GM18508 (cell line): ENCODE data around the gene DTX3.
"Not testable (repeated sequence)": the region's sequence is repeated elsewhere in the genome, so short reads cannot be mapped to it uniquely, and the experiment has no call there.

Source experiments
- ATAC-seq: cut with Tn5 transposase; IDR thresholded peaks from one replicate; pipeline ENCODE4 v1.9.1; 2021; ENCODE audit warnings: moderate number of reproducible peaks; ENCODE audit not compliant: insufficient read depth, unreplicated experiment

DTX3 gene

GRCh38 chr12:57604454-57604991, at the start of gene DTX3:
TSS of gene DTX3 (plus strand) at chr12:57604824. CDS start at chr12:57606518, 1,694 bp downstream.
- ATAC-seq: no peak

GRCh38 chr12:57554897-57555296, 49.7 kb upstream of the DTX3 start:
- no peak for ATAC-seq

- ATAC-seq: no peak
Measured at GRCh38 chr12:57558864-57559263, 45.8 kb upstream of the DTX3 start.

GRCh38 chr12:57560516-57560915, 44.1 kb upstream of the DTX3 start:
- ATAC-seq: no peak

GRCh38 chr12:57561117-57561516, 43.5 kb upstream of the DTX3 start:
- not testable (repeated sequence) for ATAC-seq

- ATAC-seq: no peak
Measured at GRCh38 chr12:57563358-57563757, 41.3 kb upstream of the DTX3 start.

GRCh38 chr12:57564178-57564740, 40.4 kb upstream of the DTX3 start:
- no peak for ATAC-seq

GRCh38 chr12:57568838-57569237, 35.8 kb upstream of the DTX3 start:
- ATAC-seq: no peak

GRCh38 chr12:57569858-57570257, 34.8 kb upstream of the DTX3 start:
- no peak for ATAC-seq

- ATAC-seq: not testable (repeated sequence)
Measured at GRCh38 chr12:57570438-57570837, 34.2 kb upstream of the DTX3 start.

GRCh38 chr12:57571926-57572762, 32.5 kb upstream of the DTX3 start:
- ATAC-seq: no peak

GRCh38 chr12:57574795-57575194, 29.8 kb upstream of the DTX3 start:
- ATAC-seq: no peak

- no peak for ATAC-seq
Measured at GRCh38 chr12:57575771-57576612, 28.6 kb upstream of the DTX3 start.

- no peak for ATAC-seq
Measured at GRCh38 chr12:57576613-57577160, 27.9 kb upstream of the DTX3 start.

- no peak for ATAC-seq
Measured at GRCh38 chr12:57577981-57578758, 26.5 kb upstream of the DTX3 start.

- no peak for ATAC-seq
Measured at GRCh38 chr12:57579011-57579410, 25.6 kb upstream of the DTX3 start.

- ATAC-seq: no peak
Measured at GRCh38 chr12:57579677-57580465, 24.8 kb upstream of the DTX3 start.

GRCh38 chr12:57580466-57580795, 24.2 kb upstream of the DTX3 start:
- ATAC-seq: no peak

- no peak for ATAC-seq
Measured at GRCh38 chr12:57581802-57582201, 22.8 kb upstream of the DTX3 start.
